GM12875 (cell line): Measurements from ENCODE around the gene POC1B.

Source experiments
- H3K4me3 ChIP-seq: one replicate; pipeline ENCODE4 v1.5.1; 2011; ENCODE audit warnings: low read depth, low read length, control low read depth
- CTCF ChIP-seq: IDR thresholded peaks from 2 replicates; pipeline ENCODE4 v1.5.1; 2011; ENCODE audit warnings: low read depth, mild to moderate bottlenecking, control low read depth, inconsistent platforms, low read length, moderate library complexity, borderline replicate concordance; ENCODE audit not compliant: insufficient read depth

Gene POC1B

GRCh38 chr12:89421092-89421835 lies 104.6 kb downstream of the POC1B start:
- no peak for TF ChIP-seq CTCF
- no peak overlapping the region for H3K4me3 ChIP-seq

DNA sequence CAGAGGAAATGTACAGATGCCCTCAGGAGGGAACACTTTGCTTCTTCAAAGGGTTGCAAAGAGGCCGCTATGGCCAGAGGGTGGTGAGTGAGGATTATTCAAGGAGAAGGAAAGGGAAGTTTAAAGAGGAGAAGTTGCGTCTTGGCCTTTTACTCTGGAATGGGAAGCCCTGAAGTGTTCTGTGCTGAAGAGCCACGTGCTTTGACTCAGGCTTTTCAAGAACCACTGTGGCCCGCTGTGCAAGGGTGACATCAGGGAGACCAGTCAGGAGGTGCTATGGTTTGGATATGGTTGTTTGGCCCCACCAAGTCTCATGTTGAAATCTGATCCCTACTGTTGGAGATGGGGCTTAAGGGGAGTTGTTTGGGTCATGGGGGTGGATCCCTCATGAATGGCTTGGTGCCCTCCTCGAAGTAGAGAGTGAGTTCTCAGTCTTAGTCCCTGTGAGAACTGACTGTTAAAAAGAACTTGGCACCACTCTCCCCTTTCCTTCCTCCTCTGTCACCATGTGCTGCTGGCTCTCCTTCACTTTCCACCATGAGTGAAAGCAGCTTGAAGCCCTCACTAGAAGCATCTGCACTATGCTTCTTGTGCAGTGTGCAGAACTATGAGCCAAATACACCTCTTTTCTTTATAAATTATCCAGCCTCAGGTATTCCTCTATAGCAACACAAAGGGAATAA lies 107.5 kb downstream of the POC1B start:
- TF ChIP-seq CTCF, result no peak
- no peak overlapping the region for H3K4me3 ChIP-seq

GRCh38 chr12:89417246-89417977 lies 108.4 kb downstream of the POC1B start:
- no peak overlapping the region for H3K4me3 ChIP-seq
- no peak for TF ChIP-seq CTCF

GRCh38 chr12:89416049-89416792 lies 109.6 kb downstream of the POC1B start:
- no peak for TF ChIP-seq CTCF
- no peak overlapping the region for H3K4me3 ChIP-seq

DNA sequence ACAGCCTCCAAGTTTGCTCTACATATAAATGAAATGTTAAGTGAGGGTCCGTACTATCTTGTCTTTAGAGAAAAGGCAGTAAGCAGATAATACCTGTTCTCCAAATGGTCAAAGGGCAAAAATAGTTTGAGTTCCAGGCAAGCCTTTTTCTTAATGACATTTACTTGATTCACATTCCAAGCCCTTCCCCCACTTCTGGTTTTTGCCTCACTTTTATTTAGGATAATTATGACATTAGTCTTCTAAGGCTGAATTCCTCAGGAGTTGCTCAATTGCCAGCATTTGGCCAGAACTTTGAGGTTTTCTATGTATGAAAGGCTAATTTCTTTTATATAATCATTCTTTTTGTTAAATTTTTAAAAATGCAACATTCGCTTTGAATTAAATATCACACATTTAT lies 111.0 kb downstream of the POC1B start:
- H3K4me3 ChIP-seq, result no peak overlapping the region
- TF ChIP-seq CTCF, result no peak

GRCh38 chr12:89414322-89414721 lies 111.5 kb downstream of the POC1B start:
- TF ChIP-seq CTCF, result no peak
- no peak overlapping the region for H3K4me3 ChIP-seq
